Type B pancreatic cell (in vitro differentiated cells): ENCODE data around the gene SLC8A1. TPM values are rescaled to one million over a fixed set of nuclear protein-coding genes. Genes with fewer than 3 reads are reported as not detected.

Source experiments
- DNase-seq: peaks from one replicate; pipeline ENCODE4 v3.0.0; 2021; ENCODE audit warnings: mixed read lengths; ENCODE audit not compliant: unreplicated experiment; ENCODE audit errors: extremely low spot score
- H3K27ac Mint-ChIP-seq: 2 replicates; pipeline ENCODE4 v1.8.0; 2021; ENCODE audit warnings: mild to moderate bottlenecking, mixed read lengths
- H3K27me3 Mint-ChIP-seq: 2 replicates; pipeline ENCODE4 v1.8.0; 2021; ENCODE audit warnings: mixed read lengths
- H3K36me3 Mint-ChIP-seq: 2 replicates; pipeline ENCODE4 v1.8.0; 2021; ENCODE audit warnings: mixed read lengths
- H3K4me1 Mint-ChIP-seq: one replicate; pipeline ENCODE4 v1.8.0; 2021; ENCODE audit warnings: mixed read lengths; ENCODE audit not compliant: unreplicated experiment
- H3K4me3 Mint-ChIP-seq: 2 replicates; pipeline ENCODE4 v1.8.0; 2021; ENCODE audit warnings: mild to moderate bottlenecking, mixed read lengths
- H3K9me3 Mint-ChIP-seq: 2 replicates; pipeline ENCODE4 v1.8.0; 2021; ENCODE audit warnings: mixed read lengths
- total RNA-seq: library from RNA; stranded (reverse); gene quantifications from 2 replicates; pipeline ENCODE4 v1.2.1, GENCODE V29; 2021; ENCODE audit warnings: low replicate concordance
- TF ChIP-seq, protein P1 (sequence below): fragments of 200-600 bp; sonication (generic); conservative IDR thresholded peaks from 2 replicates; pipeline ENCODE4 v1.5.0; 2021; ENCODE audit warnings: antibody characterized with exemption, mild to moderate bottlenecking

The SLC8A1 gene
- total RNA-seq, 1 donor from 2014 or later, result 42.1 TPM

DNA sequence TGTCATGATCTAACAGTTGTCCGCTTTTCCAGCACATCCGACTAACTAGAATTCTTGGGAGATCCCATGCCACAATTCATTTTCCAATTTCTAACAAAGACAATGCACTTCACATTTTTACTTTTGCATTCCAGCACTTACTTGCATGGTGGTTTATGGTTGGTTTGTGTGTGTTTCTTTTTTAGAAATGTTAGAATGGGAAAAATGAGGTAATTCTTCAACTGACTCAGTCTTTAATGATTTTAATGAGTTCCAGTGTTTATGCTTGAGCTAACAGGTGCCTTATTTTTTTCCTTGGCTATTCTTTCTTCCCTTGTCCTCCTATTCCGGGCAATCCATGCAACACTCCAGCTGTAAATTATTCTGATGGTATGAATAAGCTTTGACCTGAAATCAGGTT, 46.4 kb downstream of the SLC8A1 start:
- Mint-ChIP-seq H3K4me1 (peaks cover 14% of the 10 kb centered on the region), H3K27me3 (no peaks in the 10 kb centered on the region), H3K27ac (no peak overlapping the region), H3K9me3 (peaks cover 13% of the 10 kb centered on the region), H3K4me3 (no peak overlapping the region), H3K36me3 (peaks cover 1% of the 10 kb centered on the region)
- DNase-seq, result no peak
- TF ChIP-seq, protein P1, sequence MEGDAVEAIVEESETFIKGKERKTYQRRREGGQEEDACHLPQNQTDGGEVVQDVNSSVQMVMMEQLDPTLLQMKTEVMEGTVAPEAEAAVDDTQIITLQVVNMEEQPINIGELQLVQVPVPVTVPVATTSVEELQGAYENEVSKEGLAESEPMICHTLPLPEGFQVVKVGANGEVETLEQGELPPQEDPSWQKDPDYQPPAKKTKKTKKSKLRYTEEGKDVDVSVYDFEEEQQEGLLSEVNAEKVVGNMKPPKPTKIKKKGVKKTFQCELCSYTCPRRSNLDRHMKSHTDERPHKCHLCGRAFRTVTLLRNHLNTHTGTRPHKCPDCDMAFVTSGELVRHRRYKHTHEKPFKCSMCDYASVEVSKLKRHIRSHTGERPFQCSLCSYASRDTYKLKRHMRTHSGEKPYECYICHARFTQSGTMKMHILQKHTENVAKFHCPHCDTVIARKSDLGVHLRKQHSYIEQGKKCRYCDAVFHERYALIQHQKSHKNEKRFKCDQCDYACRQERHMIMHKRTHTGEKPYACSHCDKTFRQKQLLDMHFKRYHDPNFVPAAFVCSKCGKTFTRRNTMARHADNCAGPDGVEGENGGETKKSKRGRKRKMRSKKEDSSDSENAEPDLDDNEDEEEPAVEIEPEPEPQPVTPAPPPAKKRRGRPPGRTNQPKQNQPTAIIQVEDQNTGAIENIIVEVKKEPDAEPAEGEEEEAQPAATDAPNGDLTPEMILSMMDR, result no peak

DNA sequence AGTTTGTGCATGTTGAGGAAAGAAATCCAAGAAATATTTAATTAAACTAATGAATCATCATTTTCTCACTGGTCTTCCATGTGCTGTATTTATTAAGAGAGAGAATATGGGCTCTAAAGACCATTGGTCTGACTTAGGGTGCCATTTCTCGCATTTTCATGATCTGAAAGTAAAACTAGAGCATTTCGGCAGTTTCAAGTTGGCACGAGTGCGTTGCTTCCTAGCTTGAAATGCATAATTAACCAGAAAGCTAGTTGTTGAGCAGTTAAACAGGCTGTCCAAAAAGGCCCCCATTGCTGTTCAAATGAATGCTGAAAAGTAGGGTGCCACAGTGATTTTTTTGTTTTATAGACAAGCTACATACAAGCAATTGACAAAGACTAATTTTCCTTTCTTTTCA, 47.4 kb downstream of the SLC8A1 start:
- TF ChIP-seq, protein P1, result no peak
- Mint-ChIP-seq H3K27me3 (no peaks in the 10 kb centered on the region), H3K36me3 (peaks cover 8% of the 10 kb centered on the region), H3K27ac (no peak overlapping the region), H3K4me1 (peaks cover 10% of the 10 kb centered on the region), H3K4me3 (no peak overlapping the region), H3K9me3 (peaks cover 19% of the 10 kb centered on the region)
- DNase-seq, result no peak

GRCh38 chr2:40403233-40403836, 48.6 kb downstream of the SLC8A1 start:
- DNase-seq, result no peak
- H3K9me3 Mint-ChIP-seq, result peaks cover 19% of the 10 kb centered on the region
- H3K4me1 Mint-ChIP-seq, result peaks cover 6% of the 10 kb centered on the region
- H3K36me3 Mint-ChIP-seq, result peaks cover 8% of the 10 kb centered on the region
- no peaks in the 10 kb centered on the region for H3K27me3 Mint-ChIP-seq
- no peak overlapping the region for H3K4me3 Mint-ChIP-seq
- H3K27ac Mint-ChIP-seq, result peak overlapping the region; percentile 47
- TF ChIP-seq, protein P1, result no peak

- no peak overlapping the region for H3K4me3 Mint-ChIP-seq
- H3K9me3 Mint-ChIP-seq, result peaks cover 19% of the 10 kb centered on the region
- no peak for DNase-seq
- peaks cover 8% of the 10 kb centered on the region for H3K36me3 Mint-ChIP-seq
- peaks cover 10% of the 10 kb centered on the region for H3K4me1 Mint-ChIP-seq
- no peaks in the 10 kb centered on the region for H3K27me3 Mint-ChIP-seq
- TF ChIP-seq, protein P1, result no peak
- H3K27ac Mint-ChIP-seq, result no peak overlapping the region
These were observed 50.0 kb downstream of the SLC8A1 start for GRCh38 chr2:40401896-40402295.

DNA sequence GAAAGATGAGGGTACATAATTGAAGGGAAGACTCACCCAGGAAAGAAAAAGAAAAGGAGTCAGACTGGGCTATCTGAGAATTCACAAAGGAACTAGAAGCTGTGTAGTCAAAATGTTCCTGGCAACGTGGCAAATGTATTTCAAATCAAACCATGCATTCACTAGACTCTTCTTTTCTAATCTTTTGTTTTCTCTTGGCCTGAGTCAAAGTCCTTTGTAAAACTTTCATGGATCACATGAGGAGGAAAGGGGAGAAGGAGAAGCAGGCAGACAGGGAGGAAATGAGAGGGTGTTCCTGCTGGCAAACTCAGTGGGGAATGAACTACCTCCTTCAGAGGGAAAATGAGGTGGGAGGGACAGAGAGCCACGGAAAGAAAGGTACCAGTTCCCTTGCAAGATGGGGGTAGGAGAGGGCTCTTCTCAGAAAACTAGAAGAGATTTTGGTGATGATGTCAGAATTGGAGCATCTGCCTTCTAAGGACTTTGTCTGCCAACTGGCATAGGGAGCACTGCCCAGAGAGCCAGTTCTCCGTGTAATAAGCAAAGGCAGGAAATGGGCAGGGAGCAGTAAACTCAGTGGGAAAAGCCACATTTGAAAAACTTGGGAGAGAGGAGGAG, 51.4 kb downstream of the SLC8A1 start:
- Mint-ChIP-seq H3K4me1 (peaks cover 18% of the 10 kb centered on the region), H3K27me3 (no peaks in the 10 kb centered on the region), H3K4me3 (no peak overlapping the region), H3K36me3 (peaks cover 8% of the 10 kb centered on the region), H3K27ac (no peak overlapping the region), H3K9me3 (peaks cover 19% of the 10 kb centered on the region)
- TF ChIP-seq, protein P1, result no peak
- no peak for DNase-seq
